CD4-positive, CD25-positive, alpha-beta regulatory T cell (primary cell): ENCODE data around the gene CKMT2. TPM values are rescaled to one million over a fixed set of nuclear protein-coding genes. Genes with fewer than 3 reads are reported as not detected.

Experiments used
- ATAC-seq, 2 donors: fragments of 150-1000 bp; cut with Tn5 transposase; one replicate each; pipeline ENCODE4 v1.10.0; 2021; ENCODE audit warnings: low read depth in 2 of 2, moderate number of reproducible peaks in 2 of 2, moderate library complexity in 1 of 2
- DNase-seq, 3 donors: peaks; one replicate each; pipeline versions ENCODE4 v3.0.0 to v3.0.0-alpha.2; 2012 to 2022; ENCODE audit warnings: mixed read lengths in 1 of 3
- H3K27ac ChIP-seq: one replicate; pipeline ENCODE4 v1.7.0; 2013; ENCODE audit warnings: mild to moderate bottlenecking, low read length; ENCODE audit not compliant: insufficient read depth, poor library complexity, severe bottlenecking
- H3K27me3 ChIP-seq: one replicate; pipeline ENCODE4 v1.7.0; 2013; ENCODE audit warnings: low read length; ENCODE audit not compliant: control insufficient read depth, insufficient read depth
- H3K36me3 ChIP-seq: one replicate; pipeline ENCODE4 v1.7.0; 2013; ENCODE audit warnings: mild to moderate bottlenecking, low read length, moderate library complexity; ENCODE audit not compliant: control insufficient read depth, insufficient read depth
- H3K4me1 ChIP-seq: 2 replicates; pipeline ENCODE4 v1.7.0; 2013; ENCODE audit warnings: mild to moderate bottlenecking, low read length; ENCODE audit not compliant: insufficient read depth, control insufficient read depth, poor library complexity, severe bottlenecking
- H3K4me3 ChIP-seq: one replicate; pipeline ENCODE4 v1.7.0; 2013; ENCODE audit warnings: low read depth, mild to moderate bottlenecking, low read length, moderate library complexity
- H3K9me3 ChIP-seq, 2 experiments: 1 replicate in 1 of 2; 2 replicates in 1 of 2; pipeline ENCODE4 v1.7.0; 2013; ENCODE audit warnings: low read length in 2 of 2, mild to moderate bottlenecking in 1 of 2, moderate library complexity in 1 of 2; ENCODE audit not compliant: control insufficient read depth in 2 of 2
- H3K27ac Mint-ChIP-seq, 3 donors: one replicate each; pipeline ENCODE4 v1.8.0; 2020 to 2022; ENCODE audit warnings: mild to moderate bottlenecking in 3 of 3, mixed read lengths in 3 of 3, moderate library complexity in 2 of 3
- H3K27me3 Mint-ChIP-seq: one replicate; pipeline ENCODE4 v1.8.0; 2022; ENCODE audit warnings: mild to moderate bottlenecking, mixed read lengths
- H3K36me3 Mint-ChIP-seq: one replicate; pipeline ENCODE4 v1.8.0; 2020; ENCODE audit warnings: mixed read lengths
- H3K4me1 Mint-ChIP-seq, 4 donors: one replicate each; pipeline ENCODE4 v1.8.0; 2020 to 2022; ENCODE audit warnings: mixed read lengths in 4 of 4, mild to moderate bottlenecking in 1 of 4
- H3K4me3 Mint-ChIP-seq, 4 donors: one replicate each; pipeline ENCODE4 v1.8.0; 2020 to 2022; ENCODE audit warnings: mild to moderate bottlenecking in 4 of 4, mixed read lengths in 4 of 4, moderate library complexity in 3 of 4
- H3K9me3 Mint-ChIP-seq, 7 donors: one replicate each; pipeline ENCODE4 v1.8.0; 2020 to 2022; ENCODE audit warnings: mixed read lengths in 7 of 7, mild to moderate bottlenecking in 3 of 7, moderate library complexity in 2 of 7
- polyA plus RNA-seq, 4 donors: library from polyadenylated mRNA; unstranded; fragments of 300-500 nt; fragmentation: Illumina TruSeq; gene quantifications; one replicate each; pipeline ENCODE4 v1.2.3, GENCODE V29; 2021
- total RNA-seq: library from RNA; stranded (reverse); gene quantifications from one replicate; pipeline ENCODE4 v1.2.3, GENCODE V29; 2022

Gene CKMT2
- total and polyA plus RNA-seq, 5 donors from 2014 or later: 0.25 TPM; not detected in 4

DNA sequence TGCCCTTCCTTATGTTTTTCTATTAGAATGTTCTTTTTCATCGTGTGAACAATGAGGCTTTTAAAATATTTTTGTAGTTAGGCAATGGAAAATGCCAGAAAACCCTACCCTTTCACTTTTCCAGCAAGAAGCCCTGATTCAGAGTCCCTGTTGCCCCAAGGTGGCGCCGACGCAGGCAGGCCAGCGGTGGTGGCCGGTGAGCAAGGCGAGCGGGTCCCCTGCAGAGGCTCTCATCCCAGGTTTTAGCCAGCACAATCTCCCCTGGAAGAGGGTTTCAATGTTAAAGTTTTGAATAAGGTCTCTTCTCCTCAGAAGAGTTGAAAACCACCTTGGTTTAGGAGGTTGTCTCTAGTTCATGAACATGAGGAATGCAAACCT lies 40.8 kb upstream of the CKMT2 start:
- no peaks in the 10 kb centered on the region for H3K27me3 ChIP-seq
- H3K9me3 Mint-ChIP-seq: no peaks in the 10 kb centered on the region
- DNase-seq (no peak), ATAC-seq (no peak)
- H3K4me3 ChIP-seq: no peak overlapping the region
- H3K4me1 ChIP-seq: peaks cover 7% of the 10 kb centered on the region
- peaks cover 7 to 13% (median 10%) of the 10 kb centered on the region in 4 donors for H3K4me1 Mint-ChIP-seq
- H3K4me3 Mint-ChIP-seq: no peak overlapping the region
- H3K27ac Mint-ChIP-seq: no peak overlapping the region
- peaks cover 16% of the 10 kb centered on the region for H3K36me3 Mint-ChIP-seq
- H3K36me3 ChIP-seq: no peaks in the 10 kb centered on the region
- no peak overlapping the region for H3K27ac ChIP-seq
- H3K9me3 ChIP-seq: no peaks in the 10 kb centered on the region
- H3K27me3 Mint-ChIP-seq: no peaks in the 10 kb centered on the region

DNA sequence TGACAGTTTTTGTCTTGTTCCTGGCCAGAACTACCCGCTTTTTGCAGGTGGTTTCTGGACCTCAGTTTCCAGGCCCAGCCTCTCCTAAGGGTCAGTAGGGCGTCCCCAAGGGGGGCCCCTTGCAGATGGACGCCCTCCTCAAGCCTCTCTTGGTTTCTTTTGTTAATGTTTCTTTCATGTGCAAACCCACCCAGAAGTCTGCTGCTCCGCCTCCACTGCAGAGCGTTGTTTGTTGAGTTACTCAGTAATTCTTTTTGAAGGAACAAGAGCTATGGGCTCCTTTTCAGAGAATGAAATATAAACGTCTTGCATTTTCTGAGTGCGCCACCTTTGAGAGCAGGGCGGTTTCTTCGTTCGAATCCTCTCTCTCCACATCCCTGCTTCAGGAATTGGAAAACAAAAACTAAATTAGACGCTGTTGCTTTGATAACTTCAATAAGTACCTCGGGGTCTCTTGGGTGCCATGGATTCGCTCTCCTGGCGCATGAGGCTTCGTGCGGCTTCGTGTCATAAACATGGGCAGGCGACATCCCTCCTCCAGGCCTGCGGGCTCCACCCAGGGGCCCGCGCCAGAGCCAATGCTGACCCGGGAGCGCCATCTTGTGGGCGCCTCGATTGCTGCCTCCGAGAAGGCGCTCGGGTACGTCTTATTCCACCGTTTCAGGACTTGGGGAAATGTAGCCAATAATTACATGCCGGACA lies 38.3 kb upstream of the CKMT2 start:
- Mint-ChIP-seq H3K9me3 (no peaks in the 10 kb centered on the region), H3K27ac (peak overlapping the region; percentile 86 to 91 (median 89)), H3K4me1 (peaks cover 4 to 13% (median 9%) of the 10 kb centered on the region in 4 donors), H3K4me3 (peak overlapping the region in 2 of 4 donors; percentile 45 to 64), H3K27me3 (no peaks in the 10 kb centered on the region), H3K36me3 (peaks cover 8% of the 10 kb centered on the region)
- peak; percentile 91 for ATAC-seq
- no peaks in the 10 kb centered on the region for H3K36me3 ChIP-seq
- H3K4me3 ChIP-seq: peak overlapping the region; percentile 7
- DNase-seq: peak; percentile 57 to 80 (median 75)
- no peak overlapping the region for H3K27ac ChIP-seq
- peaks cover 7% of the 10 kb centered on the region for H3K4me1 ChIP-seq
- no peaks in the 10 kb centered on the region for H3K27me3 ChIP-seq
- no peaks in the 10 kb centered on the region for H3K9me3 ChIP-seq

GRCh38 chr5:81195335-81195929 lies 37.7 kb upstream of the CKMT2 start:
- Histone ChIP-seq H3K9me3 (no peaks in the 10 kb centered on the region), H3K27ac (no peak overlapping the region), H3K4me3 (peak overlapping the region; percentile 7), H3K27me3 (no peaks in the 10 kb centered on the region), H3K36me3 (no peaks in the 10 kb centered on the region), H3K4me1 (peaks cover 7% of the 10 kb centered on the region)
- H3K27ac Mint-ChIP-seq: peak overlapping the region; percentile 86 to 91 (median 89)
- DNase-seq (no peak), ATAC-seq (no peak)
- H3K36me3 Mint-ChIP-seq: peaks cover 3% of the 10 kb centered on the region
- H3K4me1 Mint-ChIP-seq: peaks cover 7 to 13% (median 9%) of the 10 kb centered on the region in 4 donors
- H3K9me3 Mint-ChIP-seq: no peaks in the 10 kb centered on the region
- peak overlapping the region in 1 of 4 donors; percentile 64 for H3K4me3 Mint-ChIP-seq
- no peaks in the 10 kb centered on the region for H3K27me3 Mint-ChIP-seq

DNA sequence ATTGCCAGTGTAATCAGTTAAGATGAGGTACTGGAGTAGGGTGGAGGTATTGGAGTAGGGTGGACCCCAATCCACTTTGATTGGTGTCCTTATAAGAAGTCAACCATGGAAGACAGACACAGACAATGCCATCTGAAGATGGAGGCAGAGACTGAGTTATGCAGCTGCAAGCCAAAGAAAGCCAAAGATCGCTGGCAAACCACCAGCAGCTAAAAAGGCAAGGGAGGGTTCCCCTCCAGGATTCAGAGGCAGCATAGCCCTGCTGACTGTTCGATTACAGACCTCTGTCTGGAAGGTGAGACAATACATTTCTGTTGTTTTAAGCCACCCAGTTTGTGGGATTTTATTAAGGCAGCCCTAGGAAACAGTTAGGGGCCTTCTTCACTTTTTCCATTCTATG lies 30.5 kb upstream of the CKMT2 start:
- Mint-ChIP-seq H3K27ac (no peak overlapping the region), H3K27me3 (peaks cover 4% of the 10 kb centered on the region), H3K9me3 (no peaks in the 10 kb centered on the region), H3K4me1 (peaks cover 0 to 2% (median 0%) of the 10 kb centered on the region in 4 donors), H3K4me3 (no peak overlapping the region), H3K36me3 (peaks cover 10% of the 10 kb centered on the region)
- DNase-seq (no peak), ATAC-seq (no peak)
- Histone ChIP-seq H3K9me3 (no peaks in the 10 kb centered on the region), H3K4me3 (no peak overlapping the region), H3K36me3 (peaks cover 3% of the 10 kb centered on the region), H3K4me1 (no peaks in the 10 kb centered on the region), H3K27ac (no peak overlapping the region), H3K27me3 (no peaks in the 10 kb centered on the region)

- peaks cover 0 to 2% (median 0%) of the 10 kb centered on the region in 4 donors for H3K4me1 Mint-ChIP-seq
- Histone ChIP-seq H3K36me3 (peaks cover 3% of the 10 kb centered on the region), H3K27me3 (no peaks in the 10 kb centered on the region), H3K9me3 (no peaks in the 10 kb centered on the region), H3K4me3 (no peak overlapping the region), H3K27ac (no peak overlapping the region), H3K4me1 (no peaks in the 10 kb centered on the region)
- peaks cover 4% of the 10 kb centered on the region for H3K27me3 Mint-ChIP-seq
- H3K36me3 Mint-ChIP-seq: peaks cover 10% of the 10 kb centered on the region
- no peak for DNase-seq
- no peak for ATAC-seq
- no peak overlapping the region for H3K27ac Mint-ChIP-seq
- no peak overlapping the region for H3K4me3 Mint-ChIP-seq
- H3K9me3 Mint-ChIP-seq: no peaks in the 10 kb centered on the region
These were observed 29.4 kb upstream of the CKMT2 start for GRCh38 chr5:81203729-81204128.

GRCh38 chr5:81204205-81204604 lies 28.9 kb upstream of the CKMT2 start:
- peaks cover 14% of the 10 kb centered on the region for H3K36me3 Mint-ChIP-seq
- DNase-seq (no peak), ATAC-seq (no peak)
- H3K36me3 ChIP-seq: peaks cover 3% of the 10 kb centered on the region
- H3K9me3 Mint-ChIP-seq: no peaks in the 10 kb centered on the region
- H3K27me3 ChIP-seq: no peaks in the 10 kb centered on the region
- no peaks in the 10 kb centered on the region for H3K4me1 ChIP-seq
- no peak overlapping the region for H3K4me3 ChIP-seq
- H3K4me1 Mint-ChIP-seq: peaks cover 0 to 2% (median 0%) of the 10 kb centered on the region in 4 donors
- no peak overlapping the region for H3K4me3 Mint-ChIP-seq
- no peak overlapping the region for H3K27ac Mint-ChIP-seq
- peaks cover 4% of the 10 kb centered on the region for H3K27me3 Mint-ChIP-seq
- H3K27ac ChIP-seq: no peak overlapping the region
- no peaks in the 10 kb centered on the region for H3K9me3 ChIP-seq

DNA sequence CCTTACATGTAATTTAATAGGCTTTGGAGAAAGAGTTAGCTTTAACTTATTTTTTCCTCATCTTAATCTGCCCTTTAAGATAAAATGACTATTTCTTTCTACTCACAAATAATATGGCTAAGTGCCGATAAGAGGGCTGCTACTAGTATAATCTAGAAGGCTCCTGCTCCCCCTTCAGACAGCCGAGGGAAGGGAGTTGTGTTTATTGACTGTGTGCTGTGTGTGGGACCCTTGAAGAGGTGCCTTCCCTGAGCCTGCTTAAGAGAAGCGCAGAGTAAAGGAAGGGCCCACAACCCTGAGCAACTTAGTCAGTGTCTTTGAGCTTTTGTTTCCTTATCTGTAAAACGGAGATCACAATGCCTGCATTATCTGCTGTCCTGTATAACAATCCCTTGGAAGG lies 28.1 kb upstream of the CKMT2 start:
- H3K4me1 Mint-ChIP-seq: peaks cover 0 to 7% (median 4%) of the 10 kb centered on the region in 4 donors
- Histone ChIP-seq H3K36me3 (peaks cover 3% of the 10 kb centered on the region), H3K27ac (no peak overlapping the region), H3K4me1 (peaks cover 5% of the 10 kb centered on the region), H3K9me3 (no peaks in the 10 kb centered on the region), H3K27me3 (no peaks in the 10 kb centered on the region), H3K4me3 (no peak overlapping the region)
- peaks cover 15% of the 10 kb centered on the region for H3K36me3 Mint-ChIP-seq
- H3K9me3 Mint-ChIP-seq: no peaks in the 10 kb centered on the region
- DNase-seq (no peak), ATAC-seq (no peak)
- H3K27ac Mint-ChIP-seq: no peak overlapping the region
- H3K4me3 Mint-ChIP-seq: no peak overlapping the region
- peaks cover 4% of the 10 kb centered on the region for H3K27me3 Mint-ChIP-seq

DNA sequence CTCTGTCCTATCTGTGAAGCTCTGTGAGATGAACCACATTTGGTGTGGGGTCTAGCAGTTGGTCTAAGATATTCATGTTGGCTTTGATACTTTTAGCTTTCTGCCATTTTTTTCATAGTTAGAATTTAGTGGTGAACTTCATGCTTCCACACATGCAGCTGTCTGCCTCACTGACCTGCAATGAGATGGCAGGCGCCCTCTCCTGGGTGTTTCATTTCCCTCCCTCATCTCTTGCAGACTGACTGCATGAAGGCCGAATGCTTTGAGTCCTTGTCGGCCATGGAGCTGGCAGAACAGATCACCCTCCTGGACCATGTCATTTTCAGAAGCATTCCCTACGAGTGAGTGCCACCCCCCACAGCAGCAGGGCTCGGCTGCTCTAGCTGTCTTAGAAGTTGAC lies 26.1 kb upstream of the CKMT2 start:
- DNase-seq (no peak), ATAC-seq (no peak)
- H3K9me3 Mint-ChIP-seq: no peaks in the 10 kb centered on the region
- Histone ChIP-seq H3K27ac (no peak overlapping the region), H3K4me1 (peaks cover 11% of the 10 kb centered on the region), H3K4me3 (no peak overlapping the region), H3K27me3 (no peaks in the 10 kb centered on the region), H3K36me3 (no peaks in the 10 kb centered on the region), H3K9me3 (no peaks in the 10 kb centered on the region)
- peaks cover 4% of the 10 kb centered on the region for H3K27me3 Mint-ChIP-seq
- no peak overlapping the region for H3K27ac Mint-ChIP-seq
- H3K4me1 Mint-ChIP-seq: peaks cover 0 to 15% (median 4%) of the 10 kb centered on the region in 4 donors
- H3K36me3 Mint-ChIP-seq: peaks cover 25% of the 10 kb centered on the region
- no peak overlapping the region for H3K4me3 Mint-ChIP-seq
